Neural progenitor cell (in vitro differentiated cells): ENCODE results near the gene SEC24A.

Experiments used
- CTCF ChIP-seq: fragments of 200-600 bp; sonication (generic); IDR thresholded peaks from 2 replicates; pipeline ENCODE4 v1.5.1; 2017; ENCODE audit warnings: antibody characterized with exemption, mild to moderate bottlenecking
- EZH2 ChIP-seq: fragments of 200-600 bp; sonication (generic); IDR thresholded peaks from 2 replicates; pipeline ENCODE4 v1.6.1; 2017; ENCODE audit warnings: antibody characterized with exemption, mild to moderate bottlenecking, moderate library complexity
- EZH2phosphoT487 ChIP-seq: fragments of 200-600 bp; sonication (generic); IDR thresholded peaks from 2 replicates; pipeline ENCODE4 v1.6.1; 2017; ENCODE audit warnings: antibody characterized with exemption

DNA sequence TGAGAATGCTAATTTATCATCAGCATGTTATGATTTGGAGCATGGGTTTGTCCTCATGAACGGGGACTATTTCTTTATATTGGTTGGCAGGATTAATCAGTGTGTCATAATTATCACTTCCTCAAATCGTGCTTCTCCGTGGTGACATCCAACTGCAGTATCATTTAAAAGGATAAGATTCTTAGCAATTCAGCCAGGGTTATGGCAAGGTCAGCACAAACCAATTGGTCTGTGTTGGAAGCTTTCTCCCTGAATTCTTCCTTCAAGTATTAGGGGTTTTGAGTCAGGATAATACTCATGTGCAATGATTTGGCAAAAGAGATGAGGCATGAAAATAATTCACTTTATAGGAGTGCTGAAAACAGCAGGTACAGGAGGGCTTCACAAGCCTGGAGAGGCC lies 84.2 kb downstream of the SEC24A start:
- TF ChIP-seq CTCF (no peak), EZH2 (no peak), EZH2phosphoT487 (no peak)
